GM10266 (cell line): ENCODE results near the gene IFRD2.

ENCODE experiments used
- DNase-seq: peaks from one replicate; pipeline ENCODE4 v3.0.0; 2012; ENCODE audit errors: extremely low spot score
- CTCF ChIP-seq: IDR thresholded peaks from 2 replicates; pipeline ENCODE4 v1.5.1; 2012; ENCODE audit warnings: mild to moderate bottlenecking, low read depth; ENCODE audit not compliant: control insufficient read depth, insufficient read depth; ENCODE audit errors: missing control alignments

The IFRD2 gene

GRCh38 chr3:50299638-50299928 lies 7.4 kb upstream of the IFRD2 start:
- TF ChIP-seq CTCF, result no peak
- DNase-seq, result no peak

DNA sequence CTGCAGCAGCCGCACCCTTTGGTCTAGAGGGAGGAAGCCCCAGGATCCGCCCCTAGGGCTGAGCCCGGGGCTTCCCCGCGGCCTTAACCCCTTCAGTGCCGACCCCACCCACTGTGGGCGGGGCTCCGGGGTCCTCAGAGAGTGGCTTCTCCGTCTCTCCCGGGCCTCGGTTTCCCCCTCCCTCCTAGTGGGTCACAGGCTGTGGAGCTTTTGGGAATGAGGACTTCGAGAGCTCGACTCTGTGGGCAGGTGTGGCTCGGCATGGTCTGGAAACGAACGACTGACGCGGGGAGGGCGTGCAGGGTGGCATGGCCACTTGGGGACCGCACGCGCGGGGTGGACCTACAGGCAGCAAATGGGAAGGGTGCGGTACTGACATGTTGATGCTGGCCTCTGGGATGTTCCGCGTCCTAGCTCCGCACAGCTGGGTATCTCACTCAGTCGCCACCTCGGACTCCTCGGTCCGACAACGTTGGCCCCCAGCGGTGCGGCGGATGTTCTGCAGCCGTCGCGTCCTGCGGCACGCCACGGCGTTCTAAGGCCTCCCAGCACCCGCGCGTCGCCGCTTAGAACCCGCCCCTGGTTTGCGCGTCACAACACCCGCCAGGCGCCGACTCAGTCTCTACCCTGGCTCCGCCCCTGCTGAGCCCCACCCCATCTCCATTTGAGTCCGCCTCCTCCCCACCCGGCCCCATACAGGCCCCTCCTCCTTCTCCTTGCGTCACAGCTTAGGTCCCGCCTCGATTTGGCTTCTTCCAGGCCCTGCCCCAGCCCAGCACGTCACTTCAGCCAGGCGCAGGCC lies 6.8 kb upstream of the IFRD2 start, which contains the start of the genes HYAL3 and NAA80:
Gene HYAL3, minus strand, starts transcription at position 570 of the 802 bp plus-strand sequence. CDS start 3,803 bp downstream, outside the sequence.
Gene NAA80, minus strand, starts transcription at position 570 of the 802 bp plus-strand sequence. CDS start 1,942 bp downstream, outside the sequence.
- TF ChIP-seq CTCF, result peak; percentile 42
- DNase-seq, result peak; percentile 98

GRCh38 chr3:50297896-50298725 lies 5.9 kb upstream of the IFRD2 start:
- no peak for DNase-seq
- TF ChIP-seq CTCF, result no peak

DNA sequence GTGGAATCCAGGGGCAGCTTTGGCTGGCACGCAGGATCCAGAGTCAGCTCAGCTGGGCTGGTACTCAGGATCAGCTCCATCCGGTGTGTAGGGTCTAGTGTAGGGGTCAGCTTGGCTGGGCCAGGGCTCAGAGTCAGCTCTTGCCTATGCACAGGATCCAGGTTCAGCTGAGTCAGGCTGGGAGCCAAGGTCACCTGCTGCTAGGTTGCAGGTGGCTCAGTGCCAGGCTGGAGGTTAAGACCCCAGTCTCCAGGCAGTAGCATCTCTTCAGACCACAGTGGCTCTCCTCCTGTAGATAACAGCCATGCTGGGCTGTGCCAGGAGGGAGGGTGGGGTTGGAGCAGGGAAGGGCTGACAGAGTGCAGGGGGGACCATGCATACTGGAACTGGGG lies 5.2 kb upstream of the IFRD2 start:
- TF ChIP-seq CTCF, result no peak
- no peak for DNase-seq

DNA sequence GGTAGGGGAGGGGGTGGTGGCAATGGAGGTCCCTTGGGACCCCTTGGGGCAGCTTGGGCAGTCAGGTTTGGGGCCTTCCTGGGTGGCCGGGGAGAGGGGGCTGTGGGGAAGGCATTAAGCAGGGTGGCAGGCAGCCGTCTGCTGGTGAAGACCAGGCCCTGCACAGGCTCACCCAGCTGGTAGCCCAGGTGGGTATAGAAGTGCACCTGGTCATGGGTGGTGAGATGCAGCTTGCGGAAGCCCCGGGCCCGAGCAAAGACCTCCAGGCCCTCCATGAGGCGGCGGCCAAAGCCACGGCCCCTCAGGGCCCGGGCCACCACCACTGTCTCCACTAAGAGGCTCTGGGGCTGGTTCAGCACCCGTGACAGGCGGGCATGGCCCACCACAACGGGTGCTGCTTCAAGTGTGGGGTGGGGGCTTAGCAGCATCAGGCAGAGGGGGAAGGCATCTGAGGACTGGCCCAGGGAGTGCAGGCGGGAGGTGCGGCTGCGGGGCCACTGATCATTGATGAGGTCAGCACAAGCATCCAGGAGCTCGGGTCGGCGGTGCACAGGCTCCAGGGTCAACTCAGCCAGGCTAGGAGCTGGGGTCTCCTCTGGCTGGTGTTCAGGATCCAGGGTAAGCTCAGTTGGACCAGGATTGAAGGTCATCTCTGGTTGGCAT lies 4.6 kb upstream of the IFRD2 start:
- DNase-seq, result no peak
- no peak for TF ChIP-seq CTCF

- no peak for DNase-seq
- TF ChIP-seq CTCF, result no peak
Observed at GRCh38 chr3:50295553-50296431, 3.6 kb upstream of the IFRD2 start.
